HG02852 (cell line): ENCODE measurements around the gene POLR2H.
A peak's percentile ranks its signal among the peaks of the same experiment; 100 is the strongest.

Experiments used
- ATAC-seq: cut with Tn5 transposase; IDR thresholded peaks from one replicate; pipeline ENCODE4 v1.9.1; 2021; ENCODE audit warnings: mild to moderate bottlenecking, moderate library complexity; ENCODE audit not compliant: unreplicated experiment

The POLR2H gene

DNA sequence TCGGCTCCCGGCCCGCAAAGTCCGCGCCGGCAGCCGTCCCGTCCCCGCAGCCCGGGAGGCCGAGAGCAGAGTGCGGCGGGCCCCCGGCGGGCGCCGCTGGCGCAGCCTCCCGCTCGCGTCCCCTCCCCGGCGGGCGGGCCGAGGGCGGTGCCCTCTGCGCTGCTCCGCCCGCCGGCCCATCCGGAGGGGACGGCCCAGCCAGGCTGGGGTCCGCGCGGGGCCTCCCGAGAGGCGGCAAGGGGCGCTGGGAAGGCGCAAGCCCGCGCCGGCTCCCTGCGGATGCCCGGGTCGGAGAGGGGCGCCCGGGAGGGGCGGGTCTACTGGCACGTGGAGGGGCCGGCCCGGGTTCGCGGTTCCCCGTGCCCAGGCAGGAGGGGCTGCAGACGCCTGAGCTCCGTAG lies at the start of gene POLR2H, which contains the start of gene CLCN2:
Gene POLR2H (plus strand): TSS at position 179 of the 400 bp plus-strand sequence. CDS start 1,783 bp downstream, outside the sequence.
Gene CLCN2 (minus strand): TSS at position 74 of the 400 bp plus-strand sequence. CDS start 126 bp downstream, outside the sequence.
- peak; percentile 40 for ATAC-seq

- ATAC-seq = peak; percentile 87
Observed at GRCh38 chr3:184314363-184314699, 47.2 kb upstream of the POLR2H start, which contains the start of gene EIF4G1. TSS of gene EIF4G1 (plus strand) at chr3:184314606. CDS start at chr3:184315797, 1,191 bp downstream.

DNA sequence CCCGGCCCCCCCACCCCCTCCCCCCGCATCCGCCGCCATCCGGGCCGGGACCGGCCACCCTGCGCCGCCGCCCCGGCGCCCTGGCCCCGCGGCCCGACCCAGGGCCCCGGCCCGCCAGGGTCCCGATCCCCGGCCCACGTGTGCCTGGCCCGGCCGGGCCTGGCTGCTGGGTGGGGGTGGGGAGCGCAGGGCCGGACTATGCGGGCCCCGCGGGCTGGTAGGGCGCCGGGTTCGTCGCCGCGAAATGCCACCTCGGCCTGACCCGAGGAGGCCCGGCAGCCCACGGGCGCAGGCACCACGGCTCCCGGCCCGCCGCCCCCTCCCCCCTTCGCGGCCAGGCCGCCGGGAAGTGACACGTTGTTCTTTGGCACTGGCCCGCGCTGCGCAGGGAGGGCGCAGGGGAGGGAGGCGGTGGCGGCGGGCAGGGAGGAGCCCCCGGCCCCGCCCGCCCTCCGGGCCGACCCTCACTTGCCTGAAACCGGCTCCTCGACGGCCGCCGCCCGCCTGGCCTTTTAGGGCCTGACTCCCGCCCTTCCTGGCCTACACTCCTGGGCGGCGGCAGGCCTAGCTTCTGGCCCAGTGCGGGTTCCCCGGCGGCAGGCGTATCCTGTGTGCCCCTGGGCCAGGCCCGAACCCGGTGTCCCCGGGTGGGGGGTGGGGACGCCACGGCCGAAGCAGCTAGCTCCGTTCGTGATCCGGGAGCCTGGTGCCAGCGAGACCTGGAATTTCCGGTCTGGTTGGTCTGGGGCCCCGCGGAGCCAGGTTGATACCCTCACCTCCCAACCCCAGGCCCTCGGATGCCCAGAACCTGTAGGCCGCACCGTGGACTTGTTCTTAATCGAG lies 46.6 kb upstream of the POLR2H start:
- ATAC-seq = peak; percentile 42

DNA sequence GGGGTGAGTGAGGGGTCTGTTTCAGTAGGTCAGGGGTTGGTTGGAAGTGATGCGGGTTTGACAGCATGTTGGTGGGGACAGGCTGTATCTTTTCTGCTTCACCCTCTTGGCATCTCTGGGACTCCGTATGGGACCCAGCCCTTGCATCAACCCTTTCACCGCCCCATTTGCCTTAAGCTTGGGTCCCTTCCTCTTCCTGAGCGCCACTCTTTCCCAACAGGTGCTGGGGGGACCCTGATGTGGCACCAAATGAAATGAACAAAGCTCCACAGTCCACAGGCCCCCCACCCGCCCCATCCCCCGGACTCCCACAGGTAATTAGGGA lies 46.0 kb upstream of the POLR2H start:
- peak; percentile 2 for ATAC-seq

DNA sequence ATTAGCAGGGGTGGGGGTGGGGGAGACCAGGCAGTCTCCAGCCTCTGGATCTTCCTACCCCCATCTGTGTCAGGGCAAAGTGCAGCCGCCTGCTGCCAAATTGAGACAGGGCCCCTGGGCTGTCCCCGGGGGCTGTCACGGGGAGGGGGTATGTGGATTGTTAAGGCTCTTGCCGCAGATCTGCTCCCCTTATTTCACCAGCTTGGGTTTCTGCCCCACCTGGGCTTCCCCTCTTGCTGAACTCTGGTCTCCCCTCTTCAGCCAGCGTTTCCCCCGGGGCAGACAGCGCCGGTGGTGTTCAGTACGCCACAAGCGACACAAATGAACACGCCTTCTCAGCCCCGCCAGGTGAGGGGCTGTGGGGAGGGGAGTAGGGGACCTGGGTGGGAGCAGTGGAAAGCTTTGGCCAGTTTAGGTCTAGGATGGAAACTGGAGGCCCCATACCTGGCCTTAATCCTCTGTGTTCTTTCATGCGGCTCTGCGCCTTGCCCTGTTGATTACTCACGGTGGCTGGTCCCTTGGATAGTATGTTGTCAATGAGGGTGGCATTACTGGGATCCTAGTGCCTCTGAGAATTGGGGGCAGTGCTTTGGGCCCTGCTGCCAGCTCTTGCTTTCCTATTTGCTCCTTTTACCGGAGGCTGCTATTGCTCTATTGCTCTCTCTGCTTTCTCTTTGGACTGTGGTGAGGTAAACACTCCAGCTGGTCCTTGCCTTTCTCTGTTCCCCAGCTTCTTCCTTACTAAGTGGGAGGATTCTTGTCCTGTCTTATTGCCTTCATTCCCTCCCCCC lies 45.4 kb upstream of the POLR2H start:
- ATAC-seq = no peak

DNA sequence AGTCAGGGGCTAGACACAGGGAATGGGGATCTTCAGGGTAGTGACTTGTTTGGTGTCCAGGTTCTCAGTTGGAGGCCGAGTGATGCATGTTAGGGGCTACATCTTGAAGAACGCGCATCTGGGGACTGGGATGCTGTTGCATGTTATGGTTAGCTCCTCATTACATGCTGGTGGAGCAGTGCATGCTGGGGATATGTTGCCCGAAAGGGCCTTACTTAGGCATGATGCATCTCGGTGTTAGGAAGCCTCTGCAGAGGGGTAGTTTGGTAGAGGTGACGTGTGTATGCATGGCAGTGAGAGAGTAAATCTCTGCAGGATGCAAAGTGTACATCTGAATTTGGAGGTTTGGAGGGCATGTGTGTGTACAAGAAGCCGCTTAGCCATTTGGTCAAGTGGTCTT lies 44.7 kb upstream of the POLR2H start:
- no peak for ATAC-seq

GRCh38 chr3:184317201-184317600 lies 44.3 kb upstream of the POLR2H start:
- ATAC-seq = no peak

DNA sequence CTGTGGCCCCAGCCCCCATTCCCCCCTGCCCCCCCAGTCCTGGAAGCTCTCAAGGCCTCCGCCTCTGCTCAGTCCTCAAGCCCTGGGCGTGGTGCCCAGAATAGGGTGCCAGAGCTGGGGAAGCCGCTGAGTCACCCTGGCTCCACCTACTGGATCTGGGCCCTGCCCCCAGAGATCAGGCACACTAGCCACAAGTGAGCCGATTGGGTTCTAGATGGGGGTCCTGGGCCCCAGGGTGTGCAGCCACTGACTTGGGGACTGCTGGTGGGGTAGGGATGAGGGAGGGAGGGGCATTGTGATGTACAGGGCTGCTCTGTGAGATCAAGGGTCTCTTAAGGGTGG lies 41.4 kb upstream of the POLR2H start:
- ATAC-seq = no peak

GRCh38 chr3:184321666-184322065 lies 39.8 kb upstream of the POLR2H start:
- ATAC-seq = no peak

- no peak for ATAC-seq
Observed at GRCh38 chr3:184322731-184323487, 38.6 kb upstream of the POLR2H start.

DNA sequence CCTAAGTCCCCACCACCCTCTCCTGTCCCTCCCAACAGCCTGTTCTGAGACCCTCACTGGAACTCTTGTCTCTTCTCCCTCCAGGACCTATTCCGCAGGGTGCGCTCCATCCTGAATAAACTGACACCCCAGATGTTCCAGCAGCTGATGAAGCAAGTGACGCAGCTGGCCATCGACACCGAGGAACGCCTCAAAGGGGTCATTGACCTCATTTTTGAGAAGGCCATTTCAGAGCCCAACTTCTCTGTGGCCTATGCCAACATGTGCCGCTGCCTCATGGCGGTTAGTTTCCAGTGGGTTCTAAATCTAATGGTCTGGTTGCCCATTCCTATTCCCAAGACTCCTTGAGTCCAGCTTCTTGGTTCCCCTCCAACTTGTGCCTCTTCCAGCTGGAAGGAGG lies 37.8 kb upstream of the POLR2H start:
- no peak for ATAC-seq

GRCh38 chr3:184325269-184325668 lies 36.2 kb upstream of the POLR2H start:
- ATAC-seq = no peak

GRCh38 chr3:184325715-184326369 lies 35.7 kb upstream of the POLR2H start:
- no peak for ATAC-seq

GRCh38 chr3:184327171-184327570 lies 34.3 kb upstream of the POLR2H start:
- no peak for ATAC-seq

- no peak for ATAC-seq
Observed at GRCh38 chr3:184328516-184328915, 33.0 kb upstream of the POLR2H start.

- no peak for ATAC-seq
Observed at GRCh38 chr3:184332370-184333090, 29.0 kb upstream of the POLR2H start.

DNA sequence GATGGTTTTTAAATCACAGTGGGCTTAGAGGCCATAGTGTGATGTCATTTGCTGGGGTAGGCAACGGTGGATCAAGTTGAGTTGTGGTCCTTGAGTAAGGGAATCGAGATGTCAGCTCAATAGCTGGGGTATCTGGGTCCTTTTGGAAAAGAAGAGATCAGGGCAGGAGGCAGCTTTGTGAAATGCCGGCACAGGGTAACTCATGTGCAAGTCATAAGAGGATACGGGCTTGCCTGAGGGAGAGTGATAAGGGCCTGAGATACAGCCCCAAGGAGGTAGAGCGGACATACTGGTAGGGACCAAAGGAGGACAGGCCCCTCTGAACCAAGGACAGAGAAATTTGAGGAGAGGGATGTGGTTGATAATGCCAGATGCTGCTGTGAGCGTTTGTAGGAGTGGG lies 28.3 kb upstream of the POLR2H start:
- no peak for ATAC-seq

GRCh38 chr3:184333700-184334099 lies 27.8 kb upstream of the POLR2H start:
- no peak for ATAC-seq

DNA sequence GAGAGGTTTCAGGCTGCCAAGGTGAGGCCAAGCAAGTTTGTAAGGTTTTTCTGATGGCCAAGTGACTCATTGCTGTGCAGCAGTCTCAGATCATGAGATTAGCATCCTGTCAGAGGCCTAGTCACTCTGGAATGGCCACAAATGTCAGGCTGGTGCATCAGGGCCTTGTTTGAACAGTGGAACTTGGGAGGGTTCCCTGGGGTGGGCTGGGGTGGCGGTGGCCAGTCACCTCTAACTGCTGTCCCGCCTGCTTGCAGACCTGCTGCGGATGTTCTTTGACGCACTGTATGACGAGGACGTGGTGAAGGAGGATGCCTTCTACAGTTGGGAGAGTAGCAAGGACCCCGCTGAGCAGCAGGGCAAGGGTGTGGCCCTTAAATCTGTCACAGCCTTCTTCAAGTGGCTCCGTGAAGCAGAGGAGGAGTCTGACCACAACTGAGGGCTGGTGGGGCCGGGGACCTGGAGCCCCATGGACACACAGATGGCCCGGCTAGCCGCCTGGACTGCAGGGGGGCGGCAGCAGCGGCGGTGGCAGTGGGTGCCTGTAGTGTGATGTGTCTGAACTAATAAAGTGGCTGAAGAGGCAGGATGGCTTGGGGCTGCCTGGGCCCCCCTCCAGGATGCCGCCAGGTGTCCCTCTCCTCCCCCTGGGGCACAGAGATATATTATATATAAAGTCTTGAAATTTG lies 26.9 kb upstream of the POLR2H start:
- no peak for ATAC-seq

GRCh38 chr3:184335291-184335660 lies 26.2 kb upstream of the POLR2H start:
- ATAC-seq = peak; percentile 6
